Esophagus muscularis mucosa (tissue), 3 donors: ENCODE data around the gene KIR3DL1.
"Not testable (repeated sequence)": the region's sequence is repeated elsewhere in the genome, so short reads cannot be mapped to it uniquely, and the experiment has no call there.

Experiments used
- CTCF ChIP-seq, 3 experiments: fragments of 200-600 bp in 2 of 3; fragments of 450-650 bp in 1 of 3; sonication (generic) in 2 of 3; IDR thresholded peaks; one replicate each; pipeline ENCODE4 v1.5.1; 2017 to 2019; ENCODE audit warnings: antibody characterized with exemption in 3 of 3, mild to moderate bottlenecking in 2 of 3, moderate library complexity in 1 of 3
- POLR2A ChIP-seq: fragments of 450-650 bp; IDR thresholded peaks from one replicate; pipeline ENCODE4 v1.6.1; 2017; ENCODE audit warnings: antibody characterized with exemption, moderate library complexity, mild to moderate bottlenecking, low read depth

- not testable (repeated sequence) for TF ChIP-seq CTCF (IDR thresholded peaks at IDR 0.05); POLR2A
These were observed 37.4 kb upstream of the KIR3DL1 start for GRCh38 chr19:54778896-54779295.
